ENCODE measurements around the gene ZNF423.

Gene ZNF423

GRCh38 chr16:49637511-49637910, 218.4 kb downstream of the ZNF423 start:
- DNase-seq = no peak

- no peak for DNase-seq
Observed at GRCh38 chr16:49636608-49637007, 219.3 kb downstream of the ZNF423 start.

- no peak for DNase-seq
Observed at GRCh38 chr16:49635591-49636581, 220.0 kb downstream of the ZNF423 start.

GRCh38 chr16:49635009-49635350, 220.9 kb downstream of the ZNF423 start:
- DNase-seq = no peak

GRCh38 chr16:49634235-49635008, 221.5 kb downstream of the ZNF423 start:
- DNase-seq = no peak

GRCh38 chr16:49632795-49633184, 223.1 kb downstream of the ZNF423 start:
- DNase-seq = no peak

GRCh38 chr16:49632086-49632794, 223.7 kb downstream of the ZNF423 start:
- no peak for DNase-seq

GRCh38 chr16:49631187-49632041, 224.5 kb downstream of the ZNF423 start:
- no peak for DNase-seq

GRCh38 chr16:49630783-49631182, 225.1 kb downstream of the ZNF423 start:
- no peak for DNase-seq

GRCh38 chr16:49629851-49630250, 226.1 kb downstream of the ZNF423 start:
- no peak for DNase-seq

GRCh38 chr16:49628148-49628547, 227.8 kb downstream of the ZNF423 start:
- DNase-seq = no peak

- no peak for DNase-seq
Observed at GRCh38 chr16:49625311-49626065, 230.4 kb downstream of the ZNF423 start.

GRCh38 chr16:49623501-49624266, 232.2 kb downstream of the ZNF423 start:
- no peak for DNase-seq

GRCh38 chr16:49622421-49623402, 233.2 kb downstream of the ZNF423 start:
- DNase-seq = no peak

- DNase-seq = no peak
Observed at GRCh38 chr16:49622084-49622390, 233.9 kb downstream of the ZNF423 start.

GRCh38 chr16:49621241-49622083, 234.4 kb downstream of the ZNF423 start:
- no peak for DNase-seq

- DNase-seq = no peak
Observed at GRCh38 chr16:49620869-49621240, 235.1 kb downstream of the ZNF423 start.

- DNase-seq = no peak
Observed at GRCh38 chr16:49620158-49620868, 235.6 kb downstream of the ZNF423 start.

Measured in NCI-H146 (cell line).